Subcutaneous abdominal adipose tissue (tissue), 5 donors: ENCODE data around the gene COL21A1.

Source experiments
- H3K27ac ChIP-seq: one replicate; pipeline ENCODE4 v1.7.0; 2013; ENCODE audit warnings: low read depth, mild to moderate bottlenecking, inconsistent platforms, low read length, moderate library complexity
- H3K27me3 ChIP-seq, 5 donors: one replicate each; pipeline ENCODE4 v1.7.0; 2013; ENCODE audit warnings: low read length in 5 of 5, inconsistent platforms in 1 of 5; ENCODE audit not compliant: control insufficient read depth in 5 of 5, insufficient read depth in 4 of 5
- H3K36me3 ChIP-seq, 5 donors: one replicate each; pipeline ENCODE4 v1.7.0; 2013; ENCODE audit warnings: low read length in 5 of 5; ENCODE audit not compliant: control insufficient read depth in 5 of 5, insufficient read depth in 5 of 5
- H3K4me1 ChIP-seq, 5 donors: one replicate each; pipeline ENCODE4 v1.7.0; 2013; ENCODE audit warnings: low read length in 5 of 5, mild to moderate bottlenecking in 3 of 5, moderate library complexity in 1 of 5; ENCODE audit not compliant: control insufficient read depth in 5 of 5, insufficient read depth in 5 of 5
- H3K4me3 ChIP-seq, 5 donors: one replicate each; pipeline ENCODE4 v1.7.0; 2013; ENCODE audit warnings: low read length in 5 of 5, low read depth in 1 of 5
- H3K9ac ChIP-seq, 5 donors: one replicate each; pipeline ENCODE4 v1.7.0; 2013; ENCODE audit warnings: low read length in 5 of 5, mild to moderate bottlenecking in 4 of 5, moderate library complexity in 3 of 5
- H3K9me3 ChIP-seq, 5 donors: one replicate each; pipeline ENCODE4 v1.7.0; 2013; ENCODE audit warnings: low read length in 5 of 5; ENCODE audit not compliant: control insufficient read depth in 5 of 5
- donor health status: healthy.
- donor health status: healthy.
- donor health status: healthy.
- donor health status: healthy.
- donor health status: healthy.

Gene COL21A1

DNA sequence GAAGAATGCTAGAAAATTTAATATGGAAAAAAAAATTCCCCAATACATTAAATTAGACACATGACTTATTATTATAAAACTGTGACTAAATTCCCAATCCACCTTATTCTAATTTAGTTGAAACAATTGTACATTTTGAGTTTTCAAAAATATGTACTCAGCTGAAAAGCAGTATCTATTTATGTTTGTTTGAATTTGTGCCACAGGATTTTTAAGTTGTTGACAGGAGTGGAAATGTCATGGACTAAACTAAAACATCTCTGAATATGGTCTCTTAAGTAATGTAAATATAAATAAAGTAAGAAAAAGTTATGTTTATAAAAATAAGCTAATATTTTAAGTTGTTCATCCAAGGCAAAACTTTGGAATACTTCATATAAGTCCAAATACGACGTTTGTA lies 86.9 kb downstream of the COL21A1 start:
- H3K9ac ChIP-seq, result no peak overlapping the region
- H3K36me3 ChIP-seq, result no peaks in the 10 kb centered on the region
- no peak overlapping the region for H3K4me3 ChIP-seq
- no peak overlapping the region for H3K27ac ChIP-seq
- H3K4me1 ChIP-seq, result no peaks in the 10 kb centered on the region
- no peaks in the 10 kb centered on the region for H3K27me3 ChIP-seq
- no peaks in the 10 kb centered on the region for H3K9me3 ChIP-seq

DNA sequence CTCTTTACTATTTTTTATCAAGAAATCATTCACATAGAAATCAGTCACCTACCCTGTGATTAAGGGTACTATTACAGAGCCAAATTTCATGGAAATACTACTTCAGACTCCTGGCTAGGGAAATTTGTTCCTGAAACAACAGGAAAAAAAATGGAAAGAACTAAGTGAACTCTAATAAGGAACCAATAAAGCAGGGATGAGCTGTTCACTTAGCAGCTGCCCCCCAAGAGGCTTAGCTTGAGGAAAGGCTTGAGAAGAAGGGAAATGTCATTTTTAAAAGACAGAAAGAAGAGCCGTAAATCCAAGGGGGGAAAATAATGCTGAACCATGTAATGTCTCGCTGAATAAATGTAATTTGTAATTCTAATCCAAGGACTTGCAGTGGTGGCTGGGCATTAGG lies 88.8 kb downstream of the COL21A1 start:
- peaks cover 5 to 15% (median 12%) of the 10 kb centered on the region in 5 donors for H3K9me3 ChIP-seq
- no peaks in the 10 kb centered on the region for H3K4me1 ChIP-seq
- H3K4me3 ChIP-seq, result no peak overlapping the region
- H3K9ac ChIP-seq, result no peak overlapping the region
- H3K36me3 ChIP-seq, result no peaks in the 10 kb centered on the region
- H3K27ac ChIP-seq, result no peak overlapping the region
- no peaks in the 10 kb centered on the region for H3K27me3 ChIP-seq

- Histone ChIP-seq H3K36me3 (no peaks in the 10 kb centered on the region), H3K27me3 (no peaks in the 10 kb centered on the region), H3K4me1 (no peaks in the 10 kb centered on the region), H3K9me3 (peaks cover 5 to 22% (median 20%) of the 10 kb centered on the region in 5 donors), H3K27ac (no peak overlapping the region), H3K4me3 (no peak overlapping the region), H3K9ac (no peak overlapping the region)
Observed at GRCh38 chr6:56156643-56157042, 90.7 kb downstream of the COL21A1 start.

- Histone ChIP-seq H3K9me3 (peaks cover 5 to 22% (median 20%) of the 10 kb centered on the region in 5 donors), H3K4me3 (no peak overlapping the region), H3K9ac (no peak overlapping the region), H3K27me3 (no peaks in the 10 kb centered on the region), H3K36me3 (no peaks in the 10 kb centered on the region), H3K4me1 (no peaks in the 10 kb centered on the region), H3K27ac (no peak overlapping the region)
Observed at GRCh38 chr6:56155634-56156141, 91.7 kb downstream of the COL21A1 start.

GRCh38 chr6:56154076-56154475 lies 93.3 kb downstream of the COL21A1 start:
- no peaks in the 10 kb centered on the region for H3K27me3 ChIP-seq
- H3K4me3 ChIP-seq, result no peak overlapping the region
- no peaks in the 10 kb centered on the region for H3K36me3 ChIP-seq
- no peak overlapping the region for H3K9ac ChIP-seq
- peaks cover 5 to 22% (median 20%) of the 10 kb centered on the region in 5 donors for H3K9me3 ChIP-seq
- H3K27ac ChIP-seq, result no peak overlapping the region
- H3K4me1 ChIP-seq, result no peaks in the 10 kb centered on the region

DNA sequence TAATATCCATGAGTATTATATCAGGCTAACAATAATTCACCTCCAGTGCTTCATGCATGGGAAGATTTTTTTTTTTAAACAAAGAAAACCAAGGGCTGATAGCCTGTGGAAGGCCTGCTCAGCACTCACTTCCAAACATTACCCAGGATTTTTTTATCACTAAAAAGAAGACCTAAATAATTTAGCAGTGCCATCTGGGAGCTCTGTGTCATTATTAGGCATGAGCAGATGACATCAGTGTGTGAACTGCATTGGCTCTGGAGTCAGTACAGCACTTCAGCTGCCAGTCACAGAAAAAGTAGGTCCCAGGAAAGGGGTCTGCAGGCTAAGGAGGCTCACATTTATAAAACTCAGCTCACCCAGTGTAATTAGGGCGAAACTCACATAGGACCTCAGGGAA lies 94.8 kb downstream of the COL21A1 start:
- H3K36me3 ChIP-seq, result no peaks in the 10 kb centered on the region
- no peaks in the 10 kb centered on the region for H3K27me3 ChIP-seq
- H3K4me1 ChIP-seq, result no peaks in the 10 kb centered on the region
- no peak overlapping the region for H3K27ac ChIP-seq
- H3K9ac ChIP-seq, result no peak overlapping the region
- peaks cover 5 to 22% (median 20%) of the 10 kb centered on the region in 5 donors for H3K9me3 ChIP-seq
- no peak overlapping the region for H3K4me3 ChIP-seq

DNA sequence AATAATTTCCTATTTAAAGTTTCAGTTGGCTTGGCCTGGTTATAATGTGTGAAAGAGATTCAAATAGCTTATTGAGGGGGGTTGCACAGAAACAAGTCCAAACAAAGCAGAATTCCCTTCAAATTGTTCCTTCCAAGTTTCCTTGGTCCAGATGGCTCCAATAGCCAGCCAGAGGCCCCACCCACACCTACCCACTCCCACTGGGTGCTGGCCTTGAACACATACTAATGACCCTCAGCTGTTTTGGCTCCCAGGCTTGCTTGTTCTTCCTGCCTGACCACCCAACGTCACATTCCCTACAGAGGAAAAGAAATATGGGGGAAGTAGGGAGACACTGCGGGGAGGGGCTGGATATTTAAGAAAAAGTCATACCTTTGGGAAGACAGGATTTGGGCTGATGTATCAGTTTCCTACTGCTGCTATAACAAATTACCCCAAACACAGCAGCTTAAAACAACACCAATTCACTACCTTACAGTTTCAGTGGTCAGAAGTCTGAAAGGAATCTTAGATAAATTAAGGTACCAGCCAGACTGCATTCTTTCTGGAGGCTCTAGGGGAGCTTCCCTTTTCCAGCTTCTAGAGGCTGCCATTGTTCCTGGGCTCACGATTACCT lies 95.7 kb downstream of the COL21A1 start:
- Histone ChIP-seq H3K27me3 (no peaks in the 10 kb centered on the region), H3K4me3 (no peak overlapping the region), H3K9me3 (peaks cover 5 to 22% (median 20%) of the 10 kb centered on the region in 5 donors), H3K27ac (no peak overlapping the region), H3K4me1 (no peaks in the 10 kb centered on the region), H3K36me3 (no peaks in the 10 kb centered on the region), H3K9ac (no peak overlapping the region)

GRCh38 chr6:56148488-56149186 lies 98.7 kb downstream of the COL21A1 start:
- Histone ChIP-seq H3K27me3 (no peaks in the 10 kb centered on the region), H3K9me3 (peaks cover 0 to 9% (median 7%) of the 10 kb centered on the region in 5 donors), H3K36me3 (no peaks in the 10 kb centered on the region), H3K4me1 (no peaks in the 10 kb centered on the region), H3K27ac (no peak overlapping the region), H3K9ac (no peak overlapping the region), H3K4me3 (no peak overlapping the region)

- Histone ChIP-seq H3K4me3 (no peak overlapping the region), H3K27ac (no peak overlapping the region)
Observed at GRCh38 chr6:56147766-56148165, 99.6 kb downstream of the COL21A1 start.

DNA sequence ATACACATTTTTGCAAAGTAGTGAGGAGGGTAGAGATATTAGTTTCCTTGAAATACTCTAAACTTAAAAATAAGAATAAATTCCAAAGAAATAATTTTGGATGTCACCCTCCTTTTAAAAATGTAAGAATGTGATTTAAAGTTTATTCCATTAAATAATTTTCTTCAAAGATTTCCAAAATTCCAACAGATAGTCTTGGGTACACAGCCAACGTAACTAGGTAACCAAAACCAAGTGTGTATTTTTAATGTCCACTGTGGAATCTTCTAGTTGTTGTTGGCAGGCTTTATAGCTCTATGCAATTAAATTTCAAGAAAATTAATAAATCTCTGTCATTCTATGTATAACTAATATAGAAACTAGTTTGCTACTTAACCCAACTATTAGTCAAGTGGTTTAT lies 101.3 kb downstream of the COL21A1 start:
- Histone ChIP-seq H3K36me3 (no peaks in the 10 kb centered on the region), H3K27me3 (no peaks in the 10 kb centered on the region), H3K4me1 (no peaks in the 10 kb centered on the region), H3K9ac (no peak overlapping the region), H3K9me3 (no peaks in the 10 kb centered on the region), H3K27ac (no peak overlapping the region), H3K4me3 (no peak overlapping the region)

More at GRCh38 chr6:56147766-56148165, 99.6 kb downstream of the COL21A1 start:
- Histone ChIP-seq H3K36me3 (no peaks in the 10 kb centered on the region), H3K9me3 (peaks cover 0 to 6% (median 4%) of the 10 kb centered on the region in 5 donors), H3K4me1 (no peaks in the 10 kb centered on the region), H3K9ac (no peak overlapping the region), H3K27me3 (no peaks in the 10 kb centered on the region)
